ENCODE measurements around the gene EFCAB13.
A peak's percentile ranks its signal among the peaks of the same experiment; 100 is the strongest.
"Not testable (repeated sequence)": the region's sequence is repeated elsewhere in the genome, so short reads cannot be mapped to it uniquely, and the experiment has no call there.

EFCAB13 gene

DNA sequence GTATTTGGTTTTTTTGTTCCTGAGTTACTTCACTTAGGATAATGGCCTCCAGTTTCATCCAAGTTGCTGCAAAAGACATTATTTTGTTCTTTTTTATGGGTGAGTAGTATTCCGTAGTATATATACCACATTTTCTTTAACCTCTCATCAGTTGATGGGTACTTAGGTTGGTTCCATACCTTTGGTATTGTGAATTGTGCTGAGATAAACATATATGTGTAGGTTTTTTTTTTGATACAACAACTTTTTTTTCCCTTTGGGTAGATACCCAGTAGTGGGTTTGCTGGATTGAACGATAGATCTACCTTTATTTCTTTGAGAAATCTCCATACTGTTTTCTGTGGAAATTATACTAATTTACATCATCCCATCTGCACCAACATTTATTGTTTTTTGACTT lies 6.8 kb downstream of the EFCAB13 start:
- DNase-seq, result no peak

GRCh38 chr17:47332287-47332686 lies 8.5 kb downstream of the EFCAB13 start:
- no peak for DNase-seq

DNA sequence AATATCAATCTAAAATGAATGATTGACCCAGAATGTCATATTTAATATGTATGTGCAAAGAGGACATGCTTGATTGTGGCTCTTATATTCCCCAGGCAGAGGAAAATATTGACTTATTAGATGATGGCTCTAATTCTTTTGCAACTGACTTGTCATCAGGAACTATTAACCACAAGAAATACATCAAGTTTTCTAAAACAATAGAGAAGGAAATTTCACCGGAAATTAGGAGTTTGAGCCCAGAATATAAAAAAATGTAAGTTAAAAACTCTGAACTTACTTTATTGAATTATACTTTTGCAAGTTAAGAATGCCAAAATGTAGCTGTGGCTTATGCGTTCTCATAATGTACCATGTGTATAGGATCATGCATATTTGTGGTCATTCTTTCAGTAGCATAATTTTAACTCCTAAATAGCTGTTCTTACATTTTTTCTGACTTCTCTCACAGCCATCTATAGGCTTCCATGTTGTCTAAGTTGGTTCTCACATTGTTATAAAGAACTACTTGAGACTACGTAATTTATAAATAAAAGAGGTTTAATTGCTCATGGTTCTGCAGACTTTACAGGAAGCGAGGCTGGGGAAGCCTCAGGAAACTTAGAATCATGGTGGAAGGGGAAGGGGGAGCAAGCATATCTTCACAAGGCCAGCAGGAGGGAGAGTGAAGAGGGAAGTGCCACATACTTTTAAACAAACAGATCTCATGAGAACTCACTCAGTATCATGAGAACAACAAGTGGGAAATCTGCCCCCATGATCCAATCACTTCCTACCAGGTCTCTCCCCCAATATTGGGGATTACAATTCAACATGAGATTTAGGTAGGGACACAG lies 11.6 kb downstream of the EFCAB13 start:
- no peak for DNase-seq

DNA sequence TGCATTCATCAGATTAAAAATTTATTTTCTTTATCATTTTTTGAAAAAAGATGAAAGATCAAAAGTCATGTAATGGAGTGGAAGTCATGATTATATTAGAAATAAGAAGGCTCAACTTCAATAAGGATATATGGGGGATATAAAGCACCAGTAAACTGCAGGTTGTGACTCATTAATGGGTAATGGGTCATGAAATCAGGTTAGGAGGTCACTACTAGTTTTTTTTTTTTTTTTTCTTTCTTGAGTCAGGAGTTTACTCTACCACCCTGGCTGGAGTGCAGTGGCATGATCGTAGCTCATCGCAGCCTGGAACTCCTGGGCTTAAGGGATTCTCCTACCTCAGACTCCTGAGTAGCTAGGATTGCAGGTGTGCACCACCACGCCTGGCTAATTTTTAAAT lies 14.3 kb downstream of the EFCAB13 start:
- DNase-seq, result no peak

GRCh38 chr17:47352848-47353247 lies 29.1 kb downstream of the EFCAB13 start:
- DNase-seq, result no peak

GRCh38 chr17:47358652-47359051 lies 34.9 kb downstream of the EFCAB13 start:
- DNase-seq, result no peak

DNA sequence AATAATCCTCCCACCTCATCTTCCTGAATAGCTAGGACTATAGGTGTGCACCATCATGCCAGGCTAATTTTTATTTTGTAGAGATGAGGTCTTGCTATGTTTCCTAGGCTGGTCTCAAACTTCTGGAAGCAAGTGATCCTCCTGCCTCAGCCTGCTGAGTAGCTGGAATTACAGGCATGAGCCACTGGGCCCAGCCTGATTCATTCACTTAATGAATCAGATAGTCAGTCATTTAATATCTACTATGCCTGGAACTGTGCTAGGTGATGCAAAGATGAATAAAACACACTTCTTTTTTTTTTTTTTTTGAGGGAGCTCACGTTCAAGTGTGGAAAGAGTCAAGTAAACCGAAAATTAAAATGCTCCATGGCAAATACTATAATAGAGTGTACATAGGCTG lies 39.4 kb downstream of the EFCAB13 start:
- no peak for DNase-seq

DNA sequence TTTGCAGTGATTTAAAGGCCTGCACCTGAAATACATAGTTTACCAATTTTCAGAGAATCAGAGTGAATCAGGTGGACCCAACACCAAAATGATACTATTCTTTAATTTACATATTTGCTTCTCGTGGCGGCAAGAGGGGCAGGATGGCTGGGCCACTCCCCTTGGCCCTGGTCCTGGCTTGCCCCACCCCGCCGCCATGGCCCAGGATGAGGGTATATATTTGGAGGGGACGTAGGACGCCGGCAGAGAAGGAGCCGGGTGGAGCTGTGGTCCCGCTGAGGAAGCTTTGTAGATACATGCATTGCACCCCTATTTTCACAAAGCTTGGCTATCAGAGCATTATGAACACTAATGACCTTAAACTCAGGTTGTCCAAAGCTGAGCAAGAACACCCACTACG lies 43.5 kb downstream of the EFCAB13 start:
- no peak for DNase-seq

- no peak for DNase-seq
These were observed 44.5 kb downstream of the EFCAB13 start for GRCh38 chr17:47368262-47368661.

- DNase-seq, result not testable (repeated sequence)
These were observed 47.1 kb downstream of the EFCAB13 start for GRCh38 chr17:47370899-47371298.

GRCh38 chr17:47373002-47373401 lies 49.2 kb downstream of the EFCAB13 start:
- DNase-seq, result no peak

DNA sequence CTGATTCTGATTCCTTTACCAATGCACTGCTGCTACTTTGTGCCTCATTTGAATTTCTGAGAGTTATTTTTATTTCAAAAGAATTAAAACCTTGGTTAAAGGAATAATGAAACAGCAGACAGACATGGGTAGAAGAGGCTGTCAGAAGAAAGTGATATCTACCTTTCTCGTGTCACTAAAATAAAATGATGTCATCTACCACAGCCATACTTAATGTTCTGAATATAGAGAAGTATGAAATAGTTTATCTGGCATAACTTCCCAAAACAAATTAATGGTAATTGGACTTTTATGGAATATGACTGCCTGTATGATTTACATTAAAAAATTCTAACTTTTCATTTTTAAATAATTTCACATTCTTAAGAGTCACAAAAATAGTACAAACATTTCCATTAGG lies 52.5 kb downstream of the EFCAB13 start:
- no peak for DNase-seq

DNA sequence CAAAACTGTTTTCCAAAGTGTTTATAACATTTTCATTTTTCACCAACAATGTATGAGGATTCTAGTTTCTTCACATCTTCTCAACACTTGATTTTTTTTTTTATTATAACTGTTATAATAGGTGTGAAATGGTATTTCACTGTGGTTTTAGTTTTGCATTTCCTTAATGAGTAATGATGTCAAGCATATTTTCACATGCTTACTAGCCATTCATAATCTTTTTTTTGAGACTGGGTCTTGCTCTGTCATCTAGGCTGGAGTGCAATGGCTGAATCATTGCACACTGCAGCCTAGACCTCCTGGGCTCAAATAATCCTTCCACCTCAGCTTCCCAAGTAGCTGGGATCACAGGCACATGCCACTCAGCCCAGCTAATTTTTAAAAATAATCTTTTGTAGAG lies 65.1 kb downstream of the EFCAB13 start:
- no peak for DNase-seq

GRCh38 chr17:47397532-47398128 lies 73.9 kb downstream of the EFCAB13 start:
- not testable (repeated sequence) for DNase-seq

DNA sequence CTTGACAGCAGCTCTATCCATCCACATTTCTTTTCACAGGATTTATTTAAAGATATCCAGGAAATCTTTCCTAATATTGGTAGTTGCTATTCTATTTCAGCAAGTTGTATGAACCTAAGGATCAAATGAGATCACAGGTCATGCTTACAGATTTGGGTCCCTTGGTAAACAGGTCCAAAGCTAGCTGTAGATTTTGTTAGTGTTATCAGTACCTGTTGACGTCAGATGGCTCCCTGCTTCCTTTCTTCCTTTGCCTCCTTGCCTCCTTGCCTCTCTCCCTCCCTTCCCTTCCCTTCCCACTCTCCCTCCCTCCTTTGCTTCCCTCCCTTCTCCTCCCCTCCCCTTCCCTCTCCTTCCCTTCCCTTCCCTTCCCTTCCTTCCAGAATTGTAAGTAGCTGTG lies 76.6 kb downstream of the EFCAB13 start:
- no peak for DNase-seq

- DNase-seq, result no peak
These were observed 77.3 kb downstream of the EFCAB13 start for GRCh38 chr17:47401100-47401499.

GRCh38 chr17:47404006-47404405 lies 80.3 kb downstream of the EFCAB13 start:
- no peak for DNase-seq

GRCh38 chr17:47404875-47405274 lies 81.1 kb downstream of the EFCAB13 start:
- DNase-seq, result no peak

DNA sequence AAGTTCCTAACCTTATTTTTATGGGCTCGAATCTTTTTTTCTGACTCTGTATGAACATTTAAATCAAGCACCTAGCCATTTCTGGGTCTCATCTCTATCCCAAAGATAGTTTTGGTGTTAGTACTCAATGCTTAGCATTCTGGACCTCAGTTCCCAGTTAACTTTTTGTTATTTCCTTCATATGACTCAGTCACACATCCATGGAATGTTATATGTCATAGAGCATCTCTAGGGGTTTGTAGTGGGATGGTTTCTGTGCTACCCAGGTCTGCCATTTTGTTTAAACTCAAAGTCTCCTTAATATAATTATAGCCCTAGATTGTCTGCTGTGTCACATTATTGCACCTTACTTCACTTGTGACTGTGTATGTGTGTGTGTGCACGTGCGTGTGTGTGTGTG lies 90.1 kb downstream of the EFCAB13 start:
- no peak for DNase-seq

- DNase-seq, result no peak
These were observed 90.9 kb downstream of the EFCAB13 start for GRCh38 chr17:47414612-47415011.

DNA sequence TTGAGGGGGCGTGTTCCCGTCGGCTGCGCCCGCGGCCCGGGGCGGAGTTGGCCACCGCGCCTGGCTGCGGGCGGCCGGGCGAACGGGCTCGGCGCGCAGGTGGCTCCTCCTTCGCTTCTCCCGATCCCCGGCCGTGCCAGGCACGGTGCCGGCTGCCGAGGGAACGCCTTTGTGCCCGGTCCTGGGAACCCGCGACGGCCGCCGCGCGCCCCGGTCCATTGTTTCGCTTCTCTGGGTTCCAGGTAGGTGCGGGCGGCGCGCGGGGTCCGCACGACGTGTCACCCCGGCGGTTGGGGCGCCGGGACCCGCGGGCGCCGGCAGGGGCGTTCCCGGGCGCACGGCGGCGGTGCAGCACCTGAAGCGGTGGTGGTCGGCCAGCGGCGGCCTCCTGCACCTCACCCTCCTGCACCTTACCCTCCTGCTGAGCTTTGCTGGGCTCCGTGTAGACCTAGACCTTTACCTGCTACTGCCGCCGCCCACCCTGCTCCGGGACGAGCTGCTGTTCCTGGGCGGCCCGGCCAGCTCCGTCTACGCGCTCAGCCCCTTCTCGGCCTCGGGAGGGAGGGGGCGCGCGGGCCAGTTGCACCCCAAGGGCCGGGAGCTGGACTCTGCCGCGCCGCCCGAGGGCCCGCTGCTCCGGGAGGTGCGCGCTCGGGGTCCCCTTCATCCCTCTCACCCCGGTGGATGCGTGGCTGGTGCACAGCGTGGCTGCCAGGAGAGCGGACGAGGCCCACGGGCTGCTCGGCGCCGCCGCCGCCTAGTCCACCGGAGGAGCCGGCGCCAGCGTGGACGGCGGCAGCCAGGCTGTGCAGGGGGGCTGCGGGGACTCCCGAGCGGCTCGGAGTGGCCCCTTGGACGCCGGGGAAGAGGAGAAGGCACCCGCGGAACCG lies 99.9 kb downstream of the EFCAB13 start:
- DNase-seq, result peak; percentile 3

DNA sequence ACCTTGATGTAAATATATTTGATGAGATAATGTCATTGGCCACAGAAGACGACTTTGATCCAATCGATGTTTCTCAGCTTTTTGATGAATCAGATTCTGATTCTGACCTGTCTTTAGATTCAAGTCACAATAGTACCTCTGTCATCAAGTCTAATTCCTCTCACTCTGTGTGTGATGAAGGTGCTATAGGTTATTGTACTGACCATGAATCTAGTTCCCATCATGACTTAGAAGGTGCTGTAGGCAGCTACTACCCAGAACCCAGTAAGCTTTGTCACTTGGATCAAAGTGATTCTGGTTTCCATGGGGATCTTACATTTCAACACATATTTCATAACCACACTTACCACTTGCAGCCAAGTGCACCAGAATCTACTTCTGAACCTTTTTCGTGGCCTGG lies 101.5 kb downstream of the EFCAB13 start:
- not testable (repeated sequence) for DNase-seq

DNA sequence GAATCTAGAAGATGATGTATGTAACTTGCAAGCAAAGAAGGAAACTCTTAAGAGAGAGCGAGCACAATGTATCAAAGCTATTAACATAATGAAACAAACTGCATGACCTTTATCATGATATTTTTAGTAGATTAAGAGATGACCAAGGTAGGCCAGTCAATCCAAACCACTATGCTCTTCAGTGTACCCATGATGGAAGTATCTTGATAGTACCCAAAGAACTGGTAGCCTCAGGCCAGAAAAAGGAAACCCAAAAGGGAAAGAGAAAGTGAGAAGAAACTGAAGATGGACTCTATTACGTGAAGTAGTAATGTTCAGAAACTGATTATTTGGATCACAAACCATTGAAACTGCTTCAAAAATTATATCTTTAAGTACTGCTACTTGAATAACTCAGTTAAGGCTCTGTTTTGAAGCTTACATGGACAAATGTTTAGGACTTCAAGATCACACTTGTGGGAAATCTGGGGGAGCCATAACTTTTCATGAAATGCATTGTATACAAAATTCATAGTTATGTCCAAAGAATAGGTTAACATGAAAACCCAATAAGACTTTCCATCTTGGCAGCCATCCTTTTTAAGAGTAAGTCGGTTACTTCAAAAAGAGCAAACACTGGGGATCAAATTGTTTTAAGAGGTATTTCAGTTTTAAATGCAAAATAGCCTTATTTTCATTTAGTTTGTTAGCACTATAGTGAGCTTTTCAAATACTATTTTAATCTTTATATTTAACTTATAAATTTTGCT lies 102.3 kb downstream of the EFCAB13 start:
- DNase-seq, result not testable (repeated sequence)

Data from suppressor macrophage treated with lipopolysaccharide for 4 hours (primary cell).